Coronary artery (tissue), 2 donors: ENCODE results near the gene BICC1.

Experiments used
- DNase-seq: peaks from one replicate; pipeline ENCODE4 v3.0.0-alpha.2; 2017; ENCODE audit warnings: low spot score
- H3K27ac ChIP-seq, 2 donors: fragments of 200-600 bp; sonication (generic); one replicate each; pipeline ENCODE4 v1.5.1; 2016 to 2019
- H3K4me3 ChIP-seq: fragments of 200-600 bp; sonication (generic); 2 replicates; pipeline ENCODE4 v1.5.1; 2016; ENCODE audit warnings: mild to moderate bottlenecking, moderate library complexity
- TF ChIP-seq, protein P1 (sequence below): fragments of 200-600 bp; sonication (generic); IDR thresholded peaks from one replicate; pipeline ENCODE4 v1.5.1; 2019; ENCODE audit warnings: antibody characterized with exemption

The BICC1 gene

DNA sequence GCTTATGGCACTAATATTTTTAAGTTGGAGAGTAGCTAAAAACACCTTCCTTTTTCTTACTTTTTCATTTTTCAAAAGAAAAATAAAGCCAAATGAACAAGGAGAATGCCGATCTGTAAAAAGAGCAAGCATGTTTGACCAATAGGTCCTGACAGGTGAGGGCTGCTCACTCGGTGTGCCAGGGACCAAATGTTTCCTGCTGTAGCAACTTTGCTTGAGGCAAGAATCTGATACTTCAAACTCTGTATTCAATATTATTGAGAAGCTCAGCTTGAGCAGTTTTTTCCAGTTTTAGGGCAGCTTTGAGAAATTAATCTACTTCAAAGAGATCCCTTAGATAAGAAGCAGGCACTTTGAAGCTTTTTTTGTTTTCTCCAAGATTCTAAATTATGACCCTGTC is 298.1 kb downstream of the BICC1 start:
- DNase-seq = no peak
- H3K27ac ChIP-seq = no peak overlapping the region
- TF ChIP-seq, protein P1, sequence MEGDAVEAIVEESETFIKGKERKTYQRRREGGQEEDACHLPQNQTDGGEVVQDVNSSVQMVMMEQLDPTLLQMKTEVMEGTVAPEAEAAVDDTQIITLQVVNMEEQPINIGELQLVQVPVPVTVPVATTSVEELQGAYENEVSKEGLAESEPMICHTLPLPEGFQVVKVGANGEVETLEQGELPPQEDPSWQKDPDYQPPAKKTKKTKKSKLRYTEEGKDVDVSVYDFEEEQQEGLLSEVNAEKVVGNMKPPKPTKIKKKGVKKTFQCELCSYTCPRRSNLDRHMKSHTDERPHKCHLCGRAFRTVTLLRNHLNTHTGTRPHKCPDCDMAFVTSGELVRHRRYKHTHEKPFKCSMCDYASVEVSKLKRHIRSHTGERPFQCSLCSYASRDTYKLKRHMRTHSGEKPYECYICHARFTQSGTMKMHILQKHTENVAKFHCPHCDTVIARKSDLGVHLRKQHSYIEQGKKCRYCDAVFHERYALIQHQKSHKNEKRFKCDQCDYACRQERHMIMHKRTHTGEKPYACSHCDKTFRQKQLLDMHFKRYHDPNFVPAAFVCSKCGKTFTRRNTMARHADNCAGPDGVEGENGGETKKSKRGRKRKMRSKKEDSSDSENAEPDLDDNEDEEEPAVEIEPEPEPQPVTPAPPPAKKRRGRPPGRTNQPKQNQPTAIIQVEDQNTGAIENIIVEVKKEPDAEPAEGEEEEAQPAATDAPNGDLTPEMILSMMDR = no peak
- H3K4me3 ChIP-seq = no peak overlapping the region

DNA sequence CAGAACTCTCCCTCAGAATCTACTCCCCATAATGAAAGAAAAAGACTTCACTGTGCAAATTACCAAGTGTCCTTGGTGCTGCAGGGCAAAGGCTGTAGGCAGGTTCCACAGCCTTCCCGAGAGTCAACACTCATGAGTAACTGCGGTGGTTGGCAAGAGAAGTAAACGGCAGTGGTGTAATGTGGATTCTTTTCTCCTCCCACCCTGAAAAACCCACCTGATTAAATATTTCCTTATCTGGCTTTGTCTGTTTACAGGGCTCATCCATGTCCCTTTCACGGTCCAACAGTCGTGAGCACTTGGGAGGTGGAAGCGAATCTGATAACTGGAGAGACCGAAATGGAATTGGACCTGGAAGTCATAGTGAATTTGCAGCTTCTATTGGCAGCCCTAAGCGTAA is 300.9 kb downstream of the BICC1 start:
- Histone ChIP-seq H3K27ac (no peak overlapping the region), H3K4me3 (no peak overlapping the region)
- DNase-seq = no peak
- TF ChIP-seq, protein P1 = no peak

DNA sequence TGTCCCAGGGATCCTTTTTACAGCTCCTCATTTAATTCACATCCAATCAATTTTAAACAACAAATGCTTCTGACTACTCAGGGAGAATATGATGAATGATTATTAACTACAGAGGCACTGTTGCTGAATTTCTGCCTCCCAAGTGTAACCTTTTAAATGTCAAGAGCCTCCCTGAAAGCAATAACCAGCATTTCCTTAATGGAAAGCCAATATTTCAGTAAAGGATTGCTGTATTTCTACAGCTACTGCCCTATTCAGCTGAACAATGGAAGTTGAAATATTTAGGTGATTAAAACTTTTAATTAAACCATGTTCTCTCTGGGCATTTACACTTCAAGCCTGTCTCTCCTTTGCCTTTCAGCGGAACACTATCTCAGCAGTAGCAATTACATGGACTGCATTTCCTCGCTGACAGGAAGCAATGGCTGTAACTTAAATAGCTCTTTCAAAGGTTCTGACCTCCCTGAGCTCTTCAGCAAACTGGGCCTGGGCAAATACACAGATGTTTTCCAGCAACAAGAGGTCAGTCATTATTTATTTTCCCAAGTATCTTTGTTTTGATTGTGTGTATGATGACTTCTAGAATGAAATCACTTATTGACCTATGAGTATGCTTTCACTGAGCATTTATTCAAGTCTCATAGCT is 304.7 kb downstream of the BICC1 start:
- no peak overlapping the region for H3K4me3 ChIP-seq
- TF ChIP-seq, protein P1 = no peak
- H3K27ac ChIP-seq = peak overlapping the region in 1 of 2 donors; percentile 21
- no peak for DNase-seq

DNA sequence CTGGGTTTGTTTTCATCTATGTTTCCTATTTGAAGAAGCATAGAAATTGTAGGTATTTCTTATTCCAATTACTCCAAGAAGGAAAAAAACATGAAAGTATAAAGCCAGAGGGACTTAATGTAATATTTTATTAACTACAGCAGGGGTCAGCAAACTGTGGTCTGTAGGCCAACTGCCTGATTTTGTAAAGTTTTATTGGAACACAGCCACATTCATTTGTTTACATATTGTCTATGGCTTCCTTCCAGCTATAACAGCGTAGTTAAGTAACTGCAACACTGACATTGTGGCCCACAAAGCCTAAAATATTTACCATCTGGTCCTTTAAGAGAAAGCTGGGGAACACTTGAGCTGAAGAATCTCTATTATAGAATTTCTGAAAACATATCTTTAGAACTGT is 306.2 kb downstream of the BICC1 start:
- no peak for DNase-seq

DNA sequence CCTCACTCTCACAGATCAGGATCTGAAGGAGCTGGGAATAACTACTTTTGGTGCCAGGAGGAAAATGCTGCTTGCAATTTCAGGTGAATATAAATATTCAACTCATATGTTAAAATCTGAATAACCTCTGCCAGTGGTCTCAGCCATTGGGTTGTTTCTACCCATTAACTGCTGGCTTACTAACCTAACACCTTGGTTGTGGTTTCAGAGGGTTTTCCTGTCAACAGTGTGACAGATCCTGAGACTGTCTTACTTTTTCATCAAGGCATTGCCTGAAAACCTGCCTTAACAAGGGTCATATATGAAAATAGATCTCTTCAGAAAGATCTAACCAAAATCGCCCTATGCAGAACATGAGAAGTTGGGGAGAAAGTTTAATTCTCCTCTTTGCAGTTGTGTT is 307.7 kb downstream of the BICC1 start:
- peak overlapping the region in 1 of 2 donors; percentile 26 for H3K27ac ChIP-seq
- TF ChIP-seq, protein P1 = no peak
- no peak overlapping the region for H3K4me3 ChIP-seq
- no peak for DNase-seq

More for the DNA sequence above, 306.2 kb downstream of the BICC1 start:
- Histone ChIP-seq H3K27ac (peak overlapping the region in 1 of 2 donors; percentile 0), H3K4me3 (no peak overlapping the region)
- TF ChIP-seq, protein P1 = no peak

DNA sequence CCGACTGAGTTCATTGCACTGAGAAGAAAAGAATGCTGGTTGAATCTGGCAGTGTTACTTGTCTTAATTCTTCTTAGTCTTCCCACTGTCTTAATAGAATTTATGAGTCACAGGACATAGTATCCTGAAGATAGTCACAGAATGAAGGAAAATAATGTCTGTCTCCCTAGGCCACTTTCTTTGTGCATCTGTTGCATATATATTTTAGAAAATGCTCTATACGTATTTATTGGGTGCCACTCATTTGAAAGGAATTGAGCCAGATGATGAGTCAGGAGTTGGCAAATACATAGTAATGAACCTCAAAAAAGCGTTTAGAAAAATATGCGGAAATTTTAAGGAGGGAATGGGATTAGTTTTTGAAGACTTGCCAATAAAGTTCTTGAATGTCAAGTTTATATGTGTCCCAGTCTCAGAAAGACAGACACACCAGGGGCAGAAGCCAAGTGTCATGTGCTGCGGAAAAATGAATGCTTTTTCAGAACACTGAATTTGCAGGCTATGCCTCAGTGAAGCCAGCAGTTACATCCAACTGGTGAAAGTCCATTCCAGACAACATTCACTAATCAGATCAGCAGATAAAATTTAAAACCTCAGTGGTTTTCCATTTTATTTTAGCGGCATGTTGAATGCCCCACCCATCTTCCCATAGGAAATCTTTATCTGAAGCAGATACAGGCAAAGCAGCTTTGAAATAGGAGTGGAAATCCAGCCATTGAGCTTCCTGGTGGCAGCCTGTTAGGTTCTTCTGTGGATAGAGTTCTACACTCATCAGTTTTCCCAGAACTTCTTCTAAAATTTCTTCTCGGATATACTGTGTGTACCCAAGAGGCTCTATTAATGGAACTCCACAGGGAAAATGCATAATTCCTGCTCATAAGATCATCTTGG is 308.4 kb downstream of the BICC1 start:
- TF ChIP-seq, protein P1 = no peak
- peak overlapping the region in 1 of 2 donors; percentile 26 for H3K27ac ChIP-seq
- no peak overlapping the region for H3K4me3 ChIP-seq
- DNase-seq = no peak

DNA sequence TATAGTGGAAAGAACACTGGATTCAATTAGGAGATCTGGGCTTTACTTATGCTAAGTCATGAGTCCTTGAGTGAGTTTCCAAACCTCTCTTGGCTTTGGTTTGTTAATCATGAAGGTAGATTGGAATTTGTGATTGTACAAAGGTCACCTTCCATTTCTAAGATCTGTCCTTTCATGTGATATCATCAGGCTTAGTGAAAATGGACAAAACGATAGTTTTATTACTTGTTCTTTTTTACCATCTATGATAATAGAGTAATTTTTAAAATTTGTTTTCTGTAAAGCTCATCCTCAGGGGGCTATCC is 309.0 kb downstream of the BICC1 start:
- H3K27ac ChIP-seq = peak overlapping the region in 1 of 2 donors; percentile 26
- no peak for DNase-seq
- no peak overlapping the region for H3K4me3 ChIP-seq
- TF ChIP-seq, protein P1 = no peak
